B cell (primary cell): Measurements from ENCODE around the gene TMTC3.

ENCODE experiments used
- EZH2 ChIP-seq: IDR thresholded peaks from 2 replicates; pipeline ENCODE4 v1.6.1; 2012; ENCODE audit warnings: borderline replicate concordance, low read depth, mild to moderate bottlenecking, moderate library complexity, low read length; ENCODE audit not compliant: insufficient read depth, poor library complexity, severe bottlenecking
- TF ChIP-seq, protein P1 (sequence below): fragments of 200-600 bp; IDR thresholded peaks from one replicate; pipeline ENCODE4 v1.8.0; 2022; ENCODE audit warnings: antibody characterized with exemption, mild to moderate bottlenecking

DNA sequence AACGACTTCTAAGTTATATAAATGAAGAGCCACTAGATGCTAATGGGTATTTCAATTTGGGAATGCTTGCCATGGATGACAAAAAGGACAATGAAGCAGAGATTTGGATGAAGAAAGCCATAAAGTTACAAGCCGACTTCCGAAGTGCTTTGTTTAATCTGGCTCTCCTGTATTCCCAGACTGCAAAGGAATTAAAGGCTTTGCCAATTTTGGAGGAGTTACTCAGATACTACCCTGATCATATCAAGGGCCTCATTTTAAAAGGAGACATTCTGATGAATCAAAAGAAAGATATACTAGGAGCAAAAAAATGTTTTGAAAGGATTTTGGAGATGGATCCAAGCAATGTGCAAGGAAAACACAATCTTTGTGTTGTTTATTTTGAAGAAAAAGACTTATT is 52.8 kb downstream of the TMTC3 start:
- TF ChIP-seq, protein P1, sequence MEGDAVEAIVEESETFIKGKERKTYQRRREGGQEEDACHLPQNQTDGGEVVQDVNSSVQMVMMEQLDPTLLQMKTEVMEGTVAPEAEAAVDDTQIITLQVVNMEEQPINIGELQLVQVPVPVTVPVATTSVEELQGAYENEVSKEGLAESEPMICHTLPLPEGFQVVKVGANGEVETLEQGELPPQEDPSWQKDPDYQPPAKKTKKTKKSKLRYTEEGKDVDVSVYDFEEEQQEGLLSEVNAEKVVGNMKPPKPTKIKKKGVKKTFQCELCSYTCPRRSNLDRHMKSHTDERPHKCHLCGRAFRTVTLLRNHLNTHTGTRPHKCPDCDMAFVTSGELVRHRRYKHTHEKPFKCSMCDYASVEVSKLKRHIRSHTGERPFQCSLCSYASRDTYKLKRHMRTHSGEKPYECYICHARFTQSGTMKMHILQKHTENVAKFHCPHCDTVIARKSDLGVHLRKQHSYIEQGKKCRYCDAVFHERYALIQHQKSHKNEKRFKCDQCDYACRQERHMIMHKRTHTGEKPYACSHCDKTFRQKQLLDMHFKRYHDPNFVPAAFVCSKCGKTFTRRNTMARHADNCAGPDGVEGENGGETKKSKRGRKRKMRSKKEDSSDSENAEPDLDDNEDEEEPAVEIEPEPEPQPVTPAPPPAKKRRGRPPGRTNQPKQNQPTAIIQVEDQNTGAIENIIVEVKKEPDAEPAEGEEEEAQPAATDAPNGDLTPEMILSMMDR = no peak
- TF ChIP-seq EZH2 = no peak
